ENCODE results near the gene GPD2.

GPD2 gene

DNA sequence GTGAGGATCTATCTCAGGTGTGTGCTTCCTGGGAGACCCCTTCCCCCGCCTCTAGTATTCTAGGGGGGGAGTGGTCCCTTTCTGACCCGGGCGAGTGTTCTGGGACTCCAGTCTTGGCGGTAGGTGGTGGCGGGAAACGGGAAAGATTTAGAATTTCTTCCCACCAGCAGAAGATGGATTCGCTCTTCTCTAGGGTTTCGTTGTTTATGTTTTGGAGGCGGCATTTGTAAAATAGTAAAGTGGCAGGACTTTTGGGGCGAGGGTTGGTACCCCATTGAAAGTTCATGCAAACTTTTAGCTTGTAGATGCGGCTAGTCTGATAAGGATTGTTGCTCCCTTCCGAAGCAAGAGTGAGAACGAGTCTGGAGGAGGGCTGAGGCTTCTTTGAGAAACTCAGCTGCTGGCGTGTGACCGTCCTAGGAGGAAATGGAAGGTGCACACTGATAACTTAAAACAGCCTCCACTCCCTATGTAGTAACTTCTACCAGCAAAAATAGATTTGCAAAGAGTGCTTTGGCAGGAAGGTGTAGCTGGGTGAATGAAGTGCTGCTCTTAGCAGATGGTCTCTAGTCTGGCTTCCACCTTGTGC, 412 bp downstream of the GPD2 start:
- peak; percentile 29 for DNase-seq (ENCODE audit: low spot score)

DNA sequence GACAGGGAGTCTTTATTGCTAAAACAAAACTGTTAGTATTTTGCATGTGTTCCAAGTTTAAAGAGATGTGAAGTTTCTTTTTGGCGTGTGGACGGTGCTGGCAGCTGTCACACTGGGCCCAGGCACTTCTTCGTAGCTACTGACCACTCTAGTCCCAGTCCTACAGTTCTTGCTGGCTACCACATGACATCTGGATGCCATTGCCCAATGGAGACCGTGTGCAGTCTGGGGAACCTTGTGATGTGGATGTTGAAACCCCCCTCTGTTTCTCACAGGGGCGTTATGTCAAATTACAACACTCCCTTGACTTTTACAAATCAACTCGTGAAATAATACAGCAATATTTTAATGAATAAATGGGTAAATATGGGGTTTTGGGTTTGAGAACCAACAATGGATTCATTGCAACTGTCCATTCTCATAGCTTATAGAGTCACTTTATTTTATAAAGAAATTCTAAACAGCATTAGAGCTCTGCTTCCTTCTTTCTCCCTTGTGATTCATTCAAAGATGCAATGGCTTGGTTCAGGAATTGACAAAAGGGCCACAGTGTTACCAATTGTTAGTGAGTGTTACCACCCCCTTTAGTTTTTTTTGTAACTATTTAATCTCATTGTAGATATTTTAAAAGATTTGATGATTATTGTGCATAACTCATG, 1.2 kb downstream of the GPD2 start:
- no peak for DNase-seq (ENCODE audit: low spot score)

DNA sequence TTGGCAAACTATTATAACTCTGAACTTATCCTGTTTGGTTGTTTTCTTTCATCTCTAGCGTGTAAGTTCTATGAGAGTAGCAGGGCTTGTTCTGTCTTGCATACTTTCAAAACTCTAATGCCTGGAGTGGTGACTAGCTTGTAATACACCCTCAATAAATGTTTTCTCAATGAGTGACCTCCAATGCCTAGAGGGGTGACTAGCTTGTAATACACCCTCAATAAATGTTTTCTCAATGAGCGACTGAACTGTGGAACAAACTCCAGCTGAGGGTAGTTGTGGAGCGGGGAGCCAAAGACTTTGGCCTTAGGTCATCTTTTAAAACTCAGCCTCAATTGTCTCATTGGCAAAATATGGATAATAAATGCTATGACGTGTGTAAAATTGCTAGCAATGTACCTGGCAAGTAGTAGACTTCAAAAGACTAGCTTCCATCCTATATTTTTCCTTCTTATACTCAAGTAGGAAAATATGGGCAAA, 1.8 kb downstream of the GPD2 start:
- no peak for DNase-seq (ENCODE audit: low spot score)

DNA sequence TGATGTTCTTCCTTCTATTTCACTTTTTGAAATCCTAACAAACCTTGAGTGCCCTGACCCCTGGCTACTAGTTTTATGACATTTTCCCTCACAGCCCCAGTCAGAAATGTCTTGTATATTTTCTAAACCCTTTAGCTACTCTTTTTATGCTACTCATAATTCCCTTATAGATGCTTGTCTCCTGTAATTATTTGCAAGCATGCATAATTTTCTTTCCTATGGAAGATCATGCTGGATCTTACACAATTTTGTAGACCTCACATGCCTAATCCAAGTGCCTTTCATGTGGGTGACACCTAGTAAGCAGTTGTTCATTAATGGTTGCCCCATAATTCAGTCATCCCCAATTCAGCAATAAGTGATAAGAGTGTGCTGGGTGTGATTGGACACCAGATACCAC, 6.9 kb downstream of the GPD2 start:
- no peak for DNase-seq (ENCODE audit: low spot score)

DNA sequence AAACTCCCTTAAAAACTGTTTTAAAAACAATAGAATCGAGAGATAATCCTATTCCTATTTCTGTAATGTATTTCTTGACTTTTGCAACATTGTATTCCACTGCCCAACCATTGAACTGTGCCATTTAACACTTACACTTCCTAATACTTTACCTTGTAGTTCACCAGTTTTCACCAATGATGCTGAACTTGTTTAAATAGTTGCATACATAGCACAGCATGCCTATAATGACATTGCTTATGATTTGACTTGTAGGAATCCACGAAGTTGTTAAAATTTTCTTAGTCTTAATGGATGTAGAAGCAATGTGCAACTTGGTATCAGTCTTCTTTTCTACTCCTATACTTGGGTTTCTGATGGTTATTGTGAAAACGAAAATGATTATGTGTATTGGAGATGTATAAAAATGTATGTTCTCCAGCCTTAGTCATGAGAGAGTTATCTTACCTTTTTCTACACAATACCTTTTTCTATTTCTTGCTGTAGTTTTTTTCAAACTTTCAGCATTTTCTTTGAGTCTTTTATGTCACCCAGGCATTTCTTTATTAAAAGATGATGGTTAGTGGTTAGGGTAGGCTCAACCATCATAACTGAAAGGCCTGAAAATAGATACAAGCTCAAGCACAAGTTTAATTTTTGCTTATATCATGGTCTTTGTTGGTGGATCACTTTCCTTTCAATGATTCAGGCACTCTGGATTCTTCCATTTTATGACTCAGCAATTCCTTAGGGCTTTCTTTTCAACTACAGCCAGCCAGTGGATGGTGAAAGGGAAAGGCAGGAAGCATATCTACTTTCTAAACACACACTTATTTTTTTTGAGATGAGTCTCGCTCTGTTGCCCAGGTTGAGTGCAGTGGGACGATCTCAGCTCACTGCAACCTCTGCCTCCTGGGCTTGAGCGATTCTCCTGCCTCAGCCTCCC, 9.4 kb downstream of the GPD2 start:
- peak; percentile 77 for DNase-seq (ENCODE audit: low spot score)

DNA sequence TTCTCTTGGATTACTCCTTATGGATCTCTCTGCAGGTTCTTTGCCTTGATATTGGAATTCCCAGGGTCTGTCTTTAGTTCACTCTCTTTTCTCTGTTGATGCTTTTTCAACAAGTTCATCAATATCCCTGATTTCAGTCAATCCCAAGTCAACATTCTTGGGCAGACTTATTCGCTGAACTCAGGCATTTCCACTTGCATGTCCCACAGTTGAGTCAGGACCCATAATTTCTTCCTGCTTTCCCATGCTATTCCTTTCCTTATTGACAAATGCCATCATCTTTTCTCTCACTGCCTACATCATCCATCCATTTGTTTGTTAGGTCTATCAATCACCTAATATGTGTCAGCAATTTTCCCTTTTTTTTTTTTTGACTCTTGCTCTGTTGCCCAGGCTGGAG, 11.6 kb downstream of the GPD2 start:
- no peak for DNase-seq (ENCODE audit: low spot score)

DNA sequence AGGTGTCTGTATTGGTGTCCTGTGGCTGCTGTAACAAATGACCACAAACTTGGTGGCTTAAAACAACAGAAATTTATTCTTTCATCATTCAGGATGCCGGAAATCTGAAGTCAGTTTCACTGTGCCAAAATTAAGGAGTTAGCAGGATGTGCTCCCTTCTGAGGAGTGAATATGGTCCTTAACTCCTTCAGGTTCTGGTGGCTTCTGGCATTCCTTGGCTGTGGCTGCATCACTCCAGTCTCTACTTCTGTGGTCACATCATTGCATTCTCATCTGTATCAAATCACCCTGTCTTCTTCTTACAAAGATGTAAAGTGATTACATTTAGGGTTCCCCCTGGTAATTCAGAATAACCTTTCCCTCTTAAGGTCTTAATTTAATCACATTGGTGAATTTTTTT, 12.6 kb downstream of the GPD2 start:
- no peak for DNase-seq (ENCODE audit: low spot score)

DNA sequence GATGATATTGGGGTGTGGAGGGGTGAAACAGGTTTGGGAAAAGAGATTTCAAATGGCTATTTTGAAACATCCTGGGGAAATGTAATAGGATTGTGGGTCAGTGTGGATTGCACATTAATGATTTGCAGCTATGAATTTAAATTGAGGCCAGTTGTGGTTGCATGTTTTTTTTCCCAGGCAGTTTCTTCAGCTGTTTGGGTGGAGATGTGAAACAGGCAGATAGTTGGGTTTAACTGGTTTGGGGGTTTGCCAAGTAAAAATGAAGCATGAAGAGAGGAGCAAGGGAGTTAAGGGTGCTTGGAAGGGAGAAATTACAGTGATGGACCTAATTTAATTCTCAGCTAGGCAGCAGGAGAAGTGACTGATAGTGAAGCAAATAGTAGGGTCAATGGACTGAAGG, 16.8 kb downstream of the GPD2 start:
- no peak for DNase-seq (ENCODE audit: low spot score)

DNA sequence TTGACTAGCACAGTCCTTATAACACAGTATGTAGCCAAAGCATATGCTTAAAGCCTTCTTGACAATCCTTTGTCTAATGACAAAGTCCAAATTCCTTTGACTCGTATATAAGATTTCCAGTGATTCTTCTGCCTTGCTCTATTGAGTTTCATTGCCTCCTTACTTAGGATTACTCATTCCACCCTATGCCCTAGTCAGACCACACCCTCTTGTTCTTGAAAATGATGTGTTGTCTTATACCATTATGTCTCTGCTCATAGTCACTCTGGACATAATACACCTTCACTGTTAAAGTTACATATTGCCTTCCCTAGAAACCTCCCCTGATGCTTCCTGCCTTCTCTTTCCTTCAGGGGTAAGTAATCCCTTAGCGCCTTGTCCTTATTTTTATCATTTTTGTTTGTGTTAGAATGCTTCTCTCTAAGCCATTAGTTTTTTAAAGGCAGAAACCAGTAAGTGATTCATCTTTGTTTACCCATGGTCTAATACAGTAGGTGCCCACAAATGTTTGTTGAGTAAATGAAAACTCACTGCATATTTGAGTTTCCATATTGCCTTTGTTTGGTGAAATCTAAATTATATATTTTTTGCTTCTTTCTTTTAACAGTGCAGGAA, 19.3 kb downstream of the GPD2 start:
- DNase-seq (ENCODE audit: low spot score), result peak; percentile 49

DNA sequence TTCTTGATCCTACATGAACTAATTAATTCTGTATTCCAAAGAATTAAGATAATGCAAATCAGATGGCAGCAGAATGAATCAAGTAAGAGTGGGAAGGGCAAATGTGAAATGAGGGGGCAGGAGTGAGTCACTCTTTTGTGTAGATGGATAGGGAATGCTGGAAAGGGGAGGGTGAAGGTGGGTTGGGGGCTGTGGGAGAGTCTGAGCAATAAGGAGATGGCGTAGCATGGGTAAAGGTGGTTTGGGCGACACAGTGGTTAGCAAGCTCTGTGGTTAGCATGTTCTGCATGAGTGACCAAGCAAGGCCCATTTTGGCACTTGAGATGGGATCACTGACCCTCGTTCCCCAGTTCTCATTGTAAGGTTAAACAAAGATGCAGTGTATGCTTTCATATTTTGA, 20.4 kb downstream of the GPD2 start:
- no peak for DNase-seq (ENCODE audit: low spot score)

DNA sequence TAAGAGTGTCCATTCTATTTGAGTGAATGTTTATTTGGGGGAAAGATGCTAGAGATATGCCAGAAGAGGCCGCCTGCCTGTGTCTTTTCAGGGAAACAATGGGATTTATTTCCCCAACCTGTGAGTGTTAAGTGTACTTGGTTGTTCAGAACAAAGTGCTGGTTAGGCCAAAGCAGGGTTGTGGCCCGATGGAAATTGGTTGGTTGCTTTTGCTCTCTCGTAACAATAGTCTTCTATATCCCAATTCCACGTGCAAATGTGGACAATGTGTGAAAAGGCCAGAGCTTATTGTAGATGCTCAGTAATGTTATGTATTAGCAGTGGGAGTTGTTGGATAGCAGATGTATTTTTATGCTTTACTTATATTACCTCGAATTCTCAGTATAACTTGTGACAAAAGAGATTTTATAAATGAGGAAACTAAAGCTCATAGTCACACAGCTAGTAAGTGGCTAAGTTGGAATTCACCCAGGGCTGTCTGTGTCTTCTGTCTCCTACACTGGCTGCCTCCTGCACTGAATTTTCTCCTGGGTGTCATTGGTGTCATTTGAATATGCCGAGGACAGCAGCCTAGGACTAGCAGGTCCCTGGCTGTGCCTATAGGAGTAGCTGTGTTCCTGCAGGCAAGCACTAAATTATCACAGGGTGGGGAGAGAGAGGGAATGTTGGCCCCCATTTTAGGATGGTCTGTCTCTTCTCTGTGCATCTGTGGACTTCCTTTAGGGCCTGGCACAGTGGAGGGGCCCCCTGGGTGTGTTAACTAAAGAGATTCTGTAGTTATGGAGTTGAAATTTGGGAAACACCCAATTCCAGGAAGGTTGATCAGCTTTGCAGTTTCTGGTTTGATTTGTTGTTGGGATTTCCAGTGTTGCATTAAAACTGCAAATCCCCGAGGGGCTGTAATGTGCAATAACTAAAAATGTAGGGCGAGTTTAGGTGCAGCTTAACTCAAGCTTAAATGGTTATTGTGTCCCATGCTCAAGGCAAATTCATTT, 21.6 kb downstream of the GPD2 start:
- DNase-seq (ENCODE audit: low spot score), result no peak

DNA sequence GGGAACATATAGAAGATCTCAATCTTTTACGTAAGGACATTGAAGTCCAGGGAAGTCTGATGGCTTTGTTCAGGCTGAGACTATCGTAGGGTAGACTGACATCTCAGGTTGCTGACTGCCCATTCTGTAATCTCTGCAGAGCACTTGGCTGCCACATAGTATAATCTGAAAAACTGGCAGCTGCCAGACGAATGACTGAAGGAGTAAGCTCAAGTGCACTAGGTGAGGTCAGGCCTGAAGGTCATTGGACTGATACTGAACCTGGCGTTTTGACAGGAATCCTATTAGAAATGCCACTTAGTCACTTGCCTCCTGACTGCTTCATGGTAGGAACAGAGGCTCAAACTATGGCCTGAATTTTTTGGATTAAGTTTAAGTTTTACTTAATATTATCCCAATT, 23.5 kb downstream of the GPD2 start:
- DNase-seq (ENCODE audit: low spot score), result no peak

DNA sequence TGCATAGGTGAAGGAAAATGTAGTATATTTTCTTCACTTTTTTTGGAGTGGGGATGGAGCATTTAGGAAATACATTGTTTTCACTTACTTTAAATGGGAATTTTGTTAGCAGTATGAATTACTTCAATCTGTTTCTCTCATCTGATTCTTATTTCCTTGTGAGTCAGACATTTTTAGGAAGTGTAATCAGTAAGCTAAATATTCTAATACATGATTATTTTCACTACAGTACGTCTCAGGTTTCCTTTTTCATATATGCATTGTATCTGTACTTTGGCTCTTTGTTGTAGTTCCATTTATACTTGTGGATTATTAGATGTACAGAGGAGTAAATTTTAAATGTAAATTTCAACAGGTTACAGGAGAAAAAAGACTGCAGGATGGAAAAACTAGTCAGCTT, 27.9 kb downstream of the GPD2 start:
- DNase-seq (ENCODE audit: low spot score), result no peak

DNA sequence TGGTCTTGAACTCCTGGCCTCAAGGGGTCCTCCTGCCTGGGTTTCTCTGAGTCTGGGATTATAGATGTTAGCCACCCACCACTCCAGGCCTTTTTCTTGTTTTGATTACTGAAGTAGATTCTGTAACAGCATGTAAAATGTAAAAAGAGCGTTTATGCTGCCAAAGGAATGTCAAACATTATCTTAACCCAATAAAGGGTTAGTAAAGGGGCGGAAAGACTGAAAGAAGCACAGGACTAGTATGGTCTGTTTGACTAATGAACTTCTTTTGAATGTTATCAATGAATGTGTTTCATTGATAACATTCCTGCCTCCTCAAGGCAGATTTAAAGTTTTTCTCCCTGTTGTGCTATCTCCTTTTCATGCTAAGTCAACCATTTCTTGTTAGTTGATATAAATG, 29.4 kb downstream of the GPD2 start:
- DNase-seq (ENCODE audit: low spot score), result no peak

DNA sequence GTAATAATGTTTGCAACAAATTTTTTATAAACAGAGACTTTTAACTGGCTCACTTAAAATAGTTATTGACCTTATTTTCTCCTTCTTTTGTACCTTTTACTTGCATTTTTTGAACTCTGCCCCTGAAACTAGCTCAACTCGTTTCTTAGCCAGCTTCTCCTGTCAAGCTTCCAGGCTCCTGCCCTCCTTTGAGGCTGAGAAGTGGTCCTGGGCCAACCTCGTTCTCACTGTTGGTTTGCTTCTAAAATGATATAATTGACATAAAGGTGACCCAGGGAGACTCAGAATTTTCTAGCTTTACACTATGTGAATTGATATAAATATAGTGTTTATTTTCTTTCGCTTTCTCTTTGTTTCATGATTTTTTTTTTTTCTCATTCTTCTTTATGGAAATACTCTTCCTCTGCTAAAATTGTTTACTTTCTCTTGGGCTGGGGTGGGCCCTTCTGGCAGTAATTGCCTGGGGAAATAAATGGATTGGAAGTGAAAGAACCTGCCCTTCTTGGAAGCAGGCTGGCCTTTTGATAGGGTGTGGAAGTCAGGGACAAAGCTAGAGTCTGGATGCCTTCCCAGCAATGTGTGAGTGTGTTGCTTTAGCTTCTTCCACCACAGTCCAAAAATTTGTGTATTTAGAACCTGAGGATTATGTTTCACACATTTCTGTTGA, 30.7 kb downstream of the GPD2 start:
- no peak for DNase-seq (ENCODE audit: low spot score)

DNA sequence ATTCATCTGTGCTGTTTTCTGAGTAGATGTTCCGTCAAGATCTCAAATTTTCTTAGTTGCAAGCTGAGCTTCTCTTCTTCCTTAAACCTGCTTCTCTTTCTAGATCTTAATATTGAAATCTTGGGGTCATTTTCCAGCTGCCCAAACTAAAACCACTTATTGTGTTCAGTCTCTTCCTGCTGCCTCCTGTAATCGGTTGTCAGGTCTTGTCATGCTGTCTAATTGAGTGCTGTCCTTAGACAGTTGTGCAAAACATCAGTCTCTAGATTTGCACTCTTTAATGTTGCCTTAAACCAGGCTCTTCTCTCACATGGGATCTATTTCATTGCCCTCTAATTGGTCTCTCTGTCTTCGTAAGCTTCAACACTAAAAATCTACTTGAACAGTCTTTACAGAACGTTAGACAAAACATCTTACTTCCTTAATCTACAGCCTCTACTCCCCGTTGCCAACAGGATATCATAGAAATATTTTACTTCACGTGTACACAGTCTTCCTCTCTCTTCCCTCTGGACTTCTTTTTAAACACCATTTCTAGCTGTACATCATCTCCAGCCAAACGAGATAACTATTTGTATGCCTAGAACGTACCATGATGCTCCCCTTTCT, 34.9 kb downstream of the GPD2 start:
- no peak for DNase-seq (ENCODE audit: low spot score)

DNA sequence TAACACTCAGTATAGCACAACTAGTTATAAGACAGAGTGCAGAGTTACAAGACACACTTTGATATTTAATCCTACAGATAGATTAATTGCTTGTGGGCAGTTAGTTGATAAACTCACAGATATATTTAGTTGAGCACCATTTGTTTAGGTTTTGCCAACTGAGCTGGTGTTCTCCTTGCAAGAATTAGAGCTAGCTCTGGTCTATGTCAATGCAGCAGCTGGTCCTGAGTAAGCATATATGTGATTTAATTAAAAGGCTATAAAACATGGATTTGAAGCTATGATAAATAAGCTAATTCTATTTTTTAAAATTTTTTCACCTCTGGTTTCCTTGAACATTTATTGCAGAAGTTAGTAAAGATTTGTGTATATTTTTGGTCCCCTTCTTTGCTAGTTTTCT, 35.6 kb downstream of the GPD2 start:
- DNase-seq (ENCODE audit: low spot score), result no peak

DNA sequence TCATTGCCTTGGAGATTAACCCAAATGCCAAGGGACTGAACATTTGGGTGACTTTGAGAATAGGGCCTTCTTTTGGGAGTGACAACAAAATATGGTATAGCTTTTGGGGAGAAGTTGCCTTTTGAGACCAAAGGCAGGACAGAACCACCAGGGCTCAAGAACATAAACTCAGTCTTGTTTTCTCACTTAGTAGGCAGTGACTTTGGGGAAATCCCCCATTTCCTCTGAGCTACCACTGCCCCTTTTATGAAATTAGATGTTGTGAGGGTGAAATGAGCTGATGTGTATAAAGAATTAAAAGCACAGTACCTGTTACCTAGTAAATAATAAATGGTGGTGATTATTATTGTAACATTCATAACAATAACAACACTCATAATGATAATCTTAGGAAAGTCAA, 36.5 kb downstream of the GPD2 start:
- no peak for DNase-seq (ENCODE audit: low spot score)

DNA sequence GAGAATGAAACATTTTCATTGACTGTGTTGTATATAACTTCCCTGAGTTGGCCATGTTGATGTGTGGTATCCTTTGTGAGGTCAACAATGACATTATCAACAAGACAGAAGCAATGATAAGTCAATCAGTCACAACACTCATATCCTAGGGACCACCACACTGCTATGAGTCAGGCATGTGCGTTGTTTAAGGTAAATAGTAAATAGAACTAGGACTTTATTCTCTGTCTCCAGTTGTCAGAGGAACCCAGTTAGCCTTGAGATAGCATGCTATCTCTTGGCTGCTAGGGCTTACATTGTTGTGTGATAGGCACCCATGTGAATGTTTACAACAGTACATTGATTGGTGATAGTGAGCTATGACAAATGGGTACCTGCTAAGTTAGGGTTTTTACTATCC, 37.3 kb downstream of the GPD2 start:
- no peak for DNase-seq (ENCODE audit: low spot score)

DNA sequence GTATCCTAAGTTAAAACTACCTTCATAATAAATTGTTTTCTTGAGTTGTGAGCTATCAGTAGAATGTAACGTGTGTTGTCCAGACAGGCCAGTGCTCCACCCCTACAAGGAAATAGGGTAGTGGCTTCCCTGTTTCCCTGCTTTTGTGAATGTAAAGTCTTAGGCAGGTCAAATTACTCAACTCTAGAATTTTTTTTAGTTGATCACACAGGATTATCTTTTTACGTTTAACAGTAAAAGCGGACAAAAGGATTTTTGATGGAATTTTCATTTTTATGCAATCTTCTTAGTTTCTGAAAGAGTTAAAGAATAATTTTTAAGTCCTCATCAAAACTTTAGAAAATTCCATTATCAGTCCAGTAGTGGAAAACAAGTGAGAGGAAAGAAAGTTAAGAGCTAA, 38.2 kb downstream of the GPD2 start:
- no peak for DNase-seq (ENCODE audit: low spot score)

Measured in hepatic stellate cell (primary cell).